GM12878 (cell line): ENCODE measurements around the gene C17orf113. TPM values are rescaled to one million over a fixed set of nuclear protein-coding genes. Genes with fewer than 3 reads are reported as not detected.
A peak's percentile ranks its signal among the peaks of the same experiment; 100 is the strongest.

Source experiments
- ATAC-seq: fragments of 200-7000 bp; cut with Tn5 transposase; 3 replicates; pipeline ENCODE4 v1.9.1; 2020; ENCODE audit warnings: mild to moderate bottlenecking, moderate library complexity
- BruUV-seq: library from RNA; stranded (reverse); fragments of 400-500 nt; replicated peaks from 2 replicates; lab custom pipeline; 2021; lab: Mats Ljungman, UMichigan
- CTCF ChIA-PET: fragments of 300-600 bp; sonication (Branson Sonifier 250); formaldehyde crosslinking; extraction: SDS; loops from one replicate; lab custom pipeline; 2021; ENCODE audit warnings: inconsistent platforms; lab: Yijun Ruan, JAX
- POLR2A ChIA-PET: fragments of 350-600 bp; formaldehyde crosslinking; extraction: SDS; loops from one replicate; lab custom pipeline; 2021; ENCODE audit warnings: inconsistent platforms; lab: Charles Lee
- RAD21 ChIA-PET: fragments of 300-600 bp; sonication (Branson Sonifier 250); formaldehyde crosslinking; loops from one replicate; lab custom pipeline; 2023; ENCODE audit warnings: antibody characterized with exemption; ENCODE audit not compliant: unreplicated experiment; lab: Charles Lee
- SMC1A ChIA-PET: fragments of 300-600 bp; sonication (Branson Sonifier 250); formaldehyde crosslinking; loops from one replicate; lab custom pipeline; 2023; ENCODE audit not compliant: unreplicated experiment, uncharacterized antibody; lab: Charles Lee
- DNase-seq: peaks from one replicate; pipeline ENCODE4 v3.0.0-alpha.2; 2011; ENCODE audit warnings: low read depth, low spot score
- FAIRE-seq: peaks from 3 replicates; lab custom pipeline; 2011; peaks lifted over from hg19 to GRCh38; lab: Jason Lieb, UNC
- H2AFZ ChIP-seq: 2 replicates; pipeline ENCODE4 v1.6.0; 2011; ENCODE audit warnings: low read depth, low read length, control low read depth; ENCODE audit not compliant: control insufficient read depth
- H3K27ac ChIP-seq: 2 replicates; pipeline ENCODE4 v1.5.1; 2011; ENCODE audit warnings: control low read depth; ENCODE audit not compliant: control insufficient read depth, insufficient read depth
- H3K27me3 ChIP-seq, 2 experiments: replicated peaks in 1 of 2; 2 replicates each; pipeline versions ENCODE4 v1.6.0 to v1.6.1; 2011; ENCODE audit warnings: low read length in 1 of 2; ENCODE audit not compliant: control insufficient read depth in 2 of 2, insufficient read depth in 2 of 2
- H3K36me3 ChIP-seq, 2 experiments: 2 replicates each; pipeline ENCODE4 v1.5.1; 2011; ENCODE audit warnings: low read length in 1 of 2; ENCODE audit not compliant: control insufficient read depth in 2 of 2, insufficient read depth in 2 of 2
- H3K4me1 ChIP-seq: 2 replicates; pipeline ENCODE4 v1.6.1; 2011; ENCODE audit warnings: mild to moderate bottlenecking, low read length, moderate library complexity, mixed read lengths; ENCODE audit not compliant: control insufficient read depth, insufficient read depth
- H3K4me2 ChIP-seq: 2 replicates; pipeline ENCODE4 v1.6.0; 2011; ENCODE audit warnings: control low read depth; ENCODE audit not compliant: control insufficient read depth, insufficient read depth
- H3K4me3 ChIP-seq: fragments of 200-600 bp; sonication (generic); 2 replicates; pipeline ENCODE4 v1.5.1; 2016
- H3K79me2 ChIP-seq: 2 replicates; pipeline ENCODE4 v1.6.0; 2011; ENCODE audit warnings: low read length; ENCODE audit not compliant: control insufficient read depth, insufficient read depth
- H3K9ac ChIP-seq: 2 replicates; pipeline ENCODE4 v1.8.0; 2011; ENCODE audit warnings: low read length, control low read depth, mixed read lengths; ENCODE audit not compliant: control insufficient read depth, insufficient read depth
- H3K9me3 ChIP-seq: replicated peaks from 3 replicates; pipeline ENCODE4 v1.5.1; 2011; ENCODE audit warnings: mild to moderate bottlenecking, low read length; ENCODE audit not compliant: control insufficient read depth, insufficient read depth
- H4K20me1 ChIP-seq: 2 replicates; pipeline ENCODE4 v1.6.0; 2011; ENCODE audit not compliant: control insufficient read depth, insufficient read depth
- CHD1 ChIP-seq: IDR thresholded peaks from 2 replicates; pipeline ENCODE4 v1.6.1; 2012; ENCODE audit warnings: low read depth, low read length, improper control_type of control experiment
- EGR1 ChIP-seq, 2 experiments: IDR thresholded peaks; 1 replicate in 1 of 2; 2 replicates in 1 of 2; pipeline ENCODE4 v1.6.1; 2011 to 2012; ENCODE audit warnings: low read depth in 2 of 2, low read length in 2 of 2, borderline replicate concordance in 1 of 2, mild to moderate bottlenecking in 1 of 2, moderate library complexity in 1 of 2
- ESRRA ChIP-seq: IDR thresholded peaks from 2 replicates; pipeline ENCODE4 v1.6.1; 2012; ENCODE audit warnings: mild to moderate bottlenecking, low read length, improper control_type of control experiment
- IKZF1 ChIP-seq: fragments of 450-650 bp; conservative IDR thresholded peaks from 2 replicates; pipeline ENCODE4 v1.6.1; 2017; ENCODE audit warnings: antibody characterized with exemption, mild to moderate bottlenecking
- LARP7 ChIP-seq: fragments of 450-650 bp; IDR thresholded peaks from 2 replicates; pipeline ENCODE4 v1.6.1; 2017; ENCODE audit warnings: mild to moderate bottlenecking
- NFYA ChIP-seq: IDR thresholded peaks from 2 replicates; pipeline ENCODE4 v1.6.1; 2011; ENCODE audit warnings: low read depth, mild to moderate bottlenecking, low read length, improper control_type of control experiment, borderline replicate concordance
- NR2F1 ChIP-seq: fragments of 450-650 bp; conservative IDR thresholded peaks from 2 replicates; pipeline ENCODE4 v1.6.1; 2017; ENCODE audit warnings: mild to moderate bottlenecking
- SPI1 ChIP-seq: IDR thresholded peaks from 2 replicates; pipeline ENCODE4 v1.6.1; 2011; ENCODE audit warnings: low read depth, mild to moderate bottlenecking, low read length, moderate library complexity, borderline replicate concordance; ENCODE audit not compliant: insufficient read depth
- WGBS: methylation state at CpG from one replicate; pipeline ENCODE4 v1.1.6; 2016; ENCODE audit warnings: low lambda C conversion rate; ENCODE audit not compliant: insufficient replicate concordance, insufficient coverage; ENCODE audit errors: missing lambda C conversion rate; 5-methylcytosine and 5-hydroxymethylcytosine counted together
- in situ Hi-C: fragments of 300-500 bp; cut with MboI; formaldehyde crosslinking; loops from 9 replicates; pipeline ENCODE4 v1.14.3; 2018; ENCODE audit warnings: mixed read lengths
- intact Hi-C: fragments of 100-400 bp; cut with micrococcal nuclease; formaldehyde crosslinking; loops from one replicate; pipeline ENCODE4 v1.14.2; 2022; ENCODE audit not compliant: unreplicated experiment
- polyA plus RNA-seq, 11 experiments: library from polyadenylated mRNA; depleted of rRNA in 4 of 11; unstranded in 6 of 11; stranded (reverse) in 5 of 11; fragments of >200 nt; fragmentation: Nextera tagmentation in 4 of 11; fragmentation: Illumina TruSeq in 1 of 11; extraction: Ambion mirVana in 4 of 11; extraction: Trizol in 1 of 11; gene quantifications; 1 replicate in 1 of 11; 2 replicates in 10 of 11; pipeline versions ENCODE4 v1.2.1 to v1.2.3, GENCODE V29; 2011 to 2016; ENCODE audit warnings: inconsistent platforms in 2 of 11, missing spikeins in 2 of 11, low read depth in 1 of 11
- total RNA-seq, 4 experiments: library from RNA; depleted of rRNA in 3 of 4; stranded (reverse); fragments of >200 nt in 3 of 4; fragmentation: Illumina TruSeq in 1 of 4; extraction: Trizol in 1 of 4; gene quantifications; 2 replicates each; pipeline versions ENCODE4 v1.2.1 to v1.2.3, GENCODE V29; 2013 to 2021
- TF ChIP-seq, protein P1 (sequence below): IDR thresholded peaks from 2 replicates; pipeline ENCODE4 v1.6.1; 2012; ENCODE audit warnings: low read depth, low read length, improper control_type of control experiment
- TF ChIP-seq, protein P2 (sequence below): IDR thresholded peaks from 2 replicates; pipeline ENCODE4 v1.6.1; 2011; ENCODE audit warnings: low read depth, mild to moderate bottlenecking, low read length, moderate library complexity, borderline replicate concordance; ENCODE audit errors: extremely low read depth

C17orf113 gene
- total and polyA plus RNA-seq, 10 of the 15 experiments (the other 5 are each of a cell fraction or from before 2014, with no cell fraction given), result 0.03 to 0.17 (median 0.08) TPM; not detected in 3

DNA sequence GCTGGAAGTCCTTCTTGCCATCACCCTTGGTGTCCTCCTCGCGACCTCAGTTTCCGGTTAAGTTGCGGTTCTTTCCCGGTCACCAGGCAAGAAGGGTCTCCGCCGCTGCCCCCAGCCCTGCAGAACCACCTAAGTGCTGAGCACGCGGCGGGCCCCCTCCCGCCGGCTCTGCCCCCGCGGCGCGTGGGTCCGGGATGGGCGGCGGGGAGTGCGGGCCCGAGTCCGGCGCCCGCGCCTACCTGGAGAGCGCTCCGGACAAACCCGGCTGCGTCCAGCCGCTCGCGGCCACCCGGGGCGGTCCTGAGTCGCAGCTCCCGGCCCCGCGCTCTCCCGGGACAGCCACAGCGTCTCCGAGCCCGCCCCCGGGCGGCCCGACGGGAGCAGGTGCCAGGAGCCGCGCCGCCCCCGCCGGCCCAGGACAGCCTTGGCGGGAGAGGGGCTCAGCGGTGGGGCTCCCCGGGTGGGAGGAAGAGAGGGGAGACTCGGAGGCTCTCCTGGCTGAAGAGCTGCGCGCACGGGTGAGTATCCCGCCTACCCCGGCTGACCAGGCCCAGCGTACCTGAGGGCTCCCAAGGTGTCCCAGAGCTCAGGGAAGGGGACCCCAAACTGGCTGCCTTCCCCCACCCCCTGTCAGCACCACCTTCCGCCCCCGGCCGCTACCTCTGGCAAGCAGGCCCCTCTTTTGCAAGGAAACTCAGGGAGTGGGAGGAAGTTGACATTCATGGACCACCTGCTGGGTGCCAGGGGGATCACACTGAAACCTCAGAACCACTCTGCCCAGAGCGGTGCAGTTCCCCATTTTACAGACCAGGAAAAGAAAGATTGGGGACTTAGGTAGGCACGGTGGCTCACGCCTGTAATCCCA is 22.2 kb upstream of the C17orf113 start:
- no peak overlapping the region for H3K9ac ChIP-seq
- SMC1A ChIA-PET, result no interaction called here
- no peak for FAIRE-seq
- in situ Hi-C loops (no loop called here), intact Hi-C loops (no loop called here)
- H3K4me3 ChIP-seq, result no peak overlapping the region
- CTCF ChIA-PET, result interaction anchor here (1.1 kb wide), 1 partner anchor 334 kb away, joined by 4 read pairs; no protein-coding TSS in a partner anchor
- no peak for DNase-seq
- BruUV-seq, result no TSS peak
- no peaks in the 10 kb centered on the region for H3K79me2 ChIP-seq
- H3K27me3 ChIP-seq, result peaks cover 9 to 11% of the 10 kb centered on the region in 2 experiments
- POLR2A ChIA-PET, result interaction anchor here (1.0 kb wide), 1 partner anchor 13 kb away, joined by 3 read pairs; no protein-coding TSS in a partner anchor
- WGBS, result 8% methylated on average over 47 of the region's 67 CpGs
- no peaks in the 10 kb centered on the region for H3K9me3 ChIP-seq
- ATAC-seq, result peak; percentile 33; the same call in 2 of the 3 replicates
- H3K4me2 ChIP-seq, result peak overlapping the region; percentile 31; the same call in 1 of the 2 replicates
- H3K36me3 ChIP-seq, result no peaks in the 10 kb centered on the region
- RAD21 ChIA-PET, result no interaction called here
- no peaks in the 10 kb centered on the region for H4K20me1 ChIP-seq
- no peak overlapping the region for H3K27ac ChIP-seq
- TF ChIP-seq, protein P1, sequence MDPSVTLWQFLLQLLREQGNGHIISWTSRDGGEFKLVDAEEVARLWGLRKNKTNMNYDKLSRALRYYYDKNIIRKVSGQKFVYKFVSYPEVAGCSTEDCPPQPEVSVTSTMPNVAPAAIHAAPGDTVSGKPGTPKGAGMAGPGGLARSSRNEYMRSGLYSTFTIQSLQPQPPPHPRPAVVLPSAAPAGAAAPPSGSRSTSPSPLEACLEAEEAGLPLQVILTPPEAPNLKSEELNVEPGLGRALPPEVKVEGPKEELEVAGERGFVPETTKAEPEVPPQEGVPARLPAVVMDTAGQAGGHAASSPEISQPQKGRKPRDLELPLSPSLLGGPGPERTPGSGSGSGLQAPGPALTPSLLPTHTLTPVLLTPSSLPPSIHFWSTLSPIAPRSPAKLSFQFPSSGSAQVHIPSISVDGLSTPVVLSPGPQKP, result no peak
- TF ChIP-seq, protein P2, sequence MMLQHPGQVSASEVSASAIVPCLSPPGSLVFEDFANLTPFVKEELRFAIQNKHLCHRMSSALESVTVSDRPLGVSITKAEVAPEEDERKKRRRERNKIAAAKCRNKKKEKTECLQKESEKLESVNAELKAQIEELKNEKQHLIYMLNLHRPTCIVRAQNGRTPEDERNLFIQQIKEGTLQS, result no peak
- TF ChIP-seq SPI1 (peak; percentile 38; the same call in 1 of the 2 replicates), IKZF1 (peak; percentile 53; the same call in 1 of the 2 replicates), NFYA (no peak), CHD1 (no peak), NR2F1 (0 out of 2 replicates have a peak, but pooled peaks have one; percentile 11), ESRRA (no peak), EGR1 (IDR thresholded peaks at IDR 0.05; ENCODE audit: borderline replicate concordance in 1 of 2, low read depth in 2 of 2, low read length in 2 of 2) (peak in 1 of 2 experiments; percentile 17; a peak in 1 of 3 replicates), LARP7 (0 out of 2 replicates have a peak, but pooled peaks have one; percentile 21)
- TF ChIP-seq, all 136 proteins: peak for 5
- Histone ChIP-seq H3K4me1 (no peaks in the 10 kb centered on the region), H2AFZ (peak overlapping the region; percentile 35)
